GM23248 (cell line): Measurements from ENCODE around the gene KDM4D. TPM values are rescaled to one million over a fixed set of nuclear protein-coding genes. Genes with fewer than 3 reads are reported as not detected.

Experiments
- DNase-seq: peaks from one replicate; pipeline ENCODE4 v3.0.0-alpha.2; 2015
- H2AFZ ChIP-seq: fragments of 200-600 bp; sonication (generic); 2 replicates; pipeline ENCODE4 v1.6.1; 2016; ENCODE audit warnings: antibody characterized with exemption
- H3F3A ChIP-seq: fragments of 200-600 bp; sonication (generic); 2 replicates; pipeline ENCODE4 v1.6.1; 2016; ENCODE audit warnings: mild to moderate bottlenecking, antibody characterized with exemption, mixed run types; ENCODE audit not compliant: insufficient read depth
- H3K27ac ChIP-seq: fragments of 200-600 bp; sonication (generic); 2 replicates; pipeline ENCODE4 v1.5.1; 2016; ENCODE audit warnings: mild to moderate bottlenecking
- H3K27me3 ChIP-seq: fragments of 200-600 bp; sonication (generic); replicated peaks from 2 replicates; pipeline ENCODE4 v1.6.1; 2016; ENCODE audit warnings: mild to moderate bottlenecking; ENCODE audit not compliant: insufficient read depth
- H3K36me3 ChIP-seq: fragments of 200-600 bp; sonication (generic); 2 replicates; pipeline ENCODE4 v1.6.1; 2016; ENCODE audit warnings: low read depth, mild to moderate bottlenecking
- H3K4me1 ChIP-seq: fragments of 200-600 bp; sonication (generic); 2 replicates; pipeline ENCODE4 v1.6.1; 2016; ENCODE audit warnings: mild to moderate bottlenecking; ENCODE audit not compliant: insufficient read depth
- H3K4me2 ChIP-seq: fragments of 200-600 bp; sonication (generic); one replicate; pipeline ENCODE4 v1.6.1; 2016; ENCODE audit warnings: mild to moderate bottlenecking; ENCODE audit not compliant: unreplicated experiment
- H3K4me3 ChIP-seq: fragments of 200-600 bp; sonication (generic); 2 replicates; pipeline ENCODE4 v1.5.1; 2016; ENCODE audit warnings: mild to moderate bottlenecking
- H3K79me2 ChIP-seq: fragments of 200-600 bp; sonication (generic); 2 replicates; pipeline ENCODE4 v1.6.1; 2016; ENCODE audit warnings: mild to moderate bottlenecking; ENCODE audit not compliant: insufficient read depth
- H3K9ac ChIP-seq: fragments of 200-600 bp; sonication (generic); 2 replicates; pipeline ENCODE4 v1.6.1; 2016; ENCODE audit warnings: mild to moderate bottlenecking
- H3K9me2 ChIP-seq: fragments of 200-600 bp; sonication (generic); 2 replicates; pipeline ENCODE4 v1.6.1; 2016; ENCODE audit warnings: mixed run types, mild to moderate bottlenecking, moderate library complexity; ENCODE audit not compliant: insufficient read depth
- H3K9me3 ChIP-seq: fragments of 200-600 bp; sonication (generic); one replicate; pipeline ENCODE4 v1.6.1; 2017; ENCODE audit warnings: low read depth
- H4K20me1 ChIP-seq: fragments of 200-600 bp; sonication (generic); 2 replicates; pipeline ENCODE4 v1.6.0; 2016; ENCODE audit not compliant: insufficient read depth
- EZH2 ChIP-seq: fragments of 200-600 bp; sonication (generic); IDR thresholded peaks from 2 replicates; pipeline ENCODE4 v1.6.1; 2018; ENCODE audit warnings: antibody characterized with exemption, mild to moderate bottlenecking; ENCODE audit not compliant: insufficient read depth, poor library complexity, severe bottlenecking
- EZH2phosphoT487 ChIP-seq: fragments of 200-600 bp; sonication (generic); IDR thresholded peaks from 2 replicates; pipeline ENCODE4 v1.6.1; 2018; ENCODE audit warnings: antibody characterized with exemption, moderate library complexity, mild to moderate bottlenecking, low read depth; ENCODE audit not compliant: insufficient read depth
- WGBS, 2 experiments: methylation state at CpG; one replicate each; pipeline ENCODE4 v1.1.6; 2015 to 2017; ENCODE audit warnings: low lambda C conversion rate in 2 of 2, low coverage in 1 of 2; ENCODE audit errors: missing lambda C conversion rate in 2 of 2; 5-methylcytosine and 5-hydroxymethylcytosine counted together
- in situ Hi-C: fragments of 300-500 bp; cut with MboI; formaldehyde crosslinking; loops from 2 replicates; pipeline ENCODE4 v1.15.0; 2020
- polyA plus RNA-seq: library from polyadenylated mRNA; unstranded; fragments of >200 nt; fragmentation: Nextera tagmentation; extraction: Ambion mirVana; gene quantifications from 2 replicates; pipeline ENCODE4 v1.2.1, GENCODE V29; 2016
- total RNA-seq: library from RNA; depleted of rRNA; stranded (reverse); fragments of >200 nt; shearing (Covaris generic); gene quantifications from 2 replicates; pipeline ENCODE4 v1.2.3, GENCODE V29; 2014

Gene KDM4D
- total and polyA plus RNA-seq, 2 experiments from 2014 or later, result 0.43 to 0.45 TPM

- 100% methylated on average over 1 of the region's 1 CpG for WGBS, 2 experiments
- no peaks in the 10 kb centered on the region for H4K20me1 ChIP-seq
- no peaks in the 10 kb centered on the region for H3K79me2 ChIP-seq
- TF ChIP-seq EZH2 (no peak), EZH2phosphoT487 (no peak)
- DNase-seq, result no peak
- no peak overlapping the region for H2AFZ ChIP-seq
- no peaks in the 10 kb centered on the region for H3K27me3 ChIP-seq
- no peak overlapping the region for H3K4me2 ChIP-seq
- peaks cover 10% of the 10 kb centered on the region; the same call in 1 of the 2 replicates for H3K4me1 ChIP-seq
- H3F3A ChIP-seq, result peaks cover 21% of the 10 kb centered on the region
- in situ Hi-C loops, result no loop called here
- H3K36me3 ChIP-seq, result no peaks in the 10 kb centered on the region
- no peak overlapping the region for H3K27ac ChIP-seq
- H3K4me3 ChIP-seq, result no peak overlapping the region
- H3K9me2 ChIP-seq, result no peaks in the 10 kb centered on the region
- H3K9ac ChIP-seq, result no peak overlapping the region
- no peaks in the 10 kb centered on the region for H3K9me3 ChIP-seq
These were observed 18.8 kb upstream of the KDM4D start for GRCh38 chr11:94954753-94955152.

GRCh38 chr11:94956963-94957362, 16.5 kb upstream of the KDM4D start:
- TF ChIP-seq EZH2, result no peak
- no peak for TF ChIP-seq EZH2phosphoT487
- Histone ChIP-seq H3F3A (peaks cover 30% of the 10 kb centered on the region), H3K4me3 (no peak overlapping the region), H4K20me1 (no peaks in the 10 kb centered on the region), H3K27ac (no peak overlapping the region), H3K27me3 (no peaks in the 10 kb centered on the region), H2AFZ (no peak overlapping the region), H3K9me3 (no peaks in the 10 kb centered on the region), H3K9me2 (no peaks in the 10 kb centered on the region), H3K9ac (no peak overlapping the region), H3K4me1 (peaks cover 10% of the 10 kb centered on the region; the same call in 1 of the 2 replicates), H3K36me3 (peaks cover 8% of the 10 kb centered on the region), H3K79me2 (no peaks in the 10 kb centered on the region), H3K4me2 (no peak overlapping the region)
- 35 to 42% methylated on average over 4 of the region's 4 CpGs for WGBS, 2 experiments
- no peak for DNase-seq
- in situ Hi-C loops, result no loop called here

GRCh38 chr11:94958121-94958696, 15.3 kb upstream of the KDM4D start:
- Histone ChIP-seq H3K36me3 (peaks cover 20% of the 10 kb centered on the region), H3K27me3 (no peaks in the 10 kb centered on the region), H2AFZ (peak overlapping the region; percentile 63), H3K9me3 (no peaks in the 10 kb centered on the region), H3K4me2 (no peak overlapping the region), H3K9ac (peak overlapping the region; percentile 31; the same call in 1 of the 2 replicates), H3K9me2 (no peaks in the 10 kb centered on the region), H3F3A (peaks cover 39% of the 10 kb centered on the region), H3K4me1 (peaks cover 10% of the 10 kb centered on the region; the same call in 1 of the 2 replicates), H3K27ac (peak overlapping the region; percentile 71), H3K79me2 (no peaks in the 10 kb centered on the region), H3K4me3 (no peak overlapping the region), H4K20me1 (no peaks in the 10 kb centered on the region)
- DNase-seq, result peak; percentile 78
- in situ Hi-C loops, result no loop called here
- TF ChIP-seq EZH2phosphoT487 (no peak), EZH2 (no peak)
- 7 to 8% methylated on average over 2 of the region's 2 CpGs for WGBS, 2 experiments

- no peaks in the 10 kb centered on the region for H4K20me1 ChIP-seq
- no peak overlapping the region for H3K9ac ChIP-seq
- TF ChIP-seq EZH2phosphoT487 (no peak), EZH2 (no peak)
- H3K27me3 ChIP-seq, result no peaks in the 10 kb centered on the region
- 81 to 91% methylated on average over 2 of the region's 2 CpGs for WGBS, 2 experiments
- no peak overlapping the region for H3K27ac ChIP-seq
- in situ Hi-C loops, result no loop called here
- DNase-seq, result no peak
- H3F3A ChIP-seq, result peaks cover 39% of the 10 kb centered on the region
- no peak overlapping the region for H3K4me2 ChIP-seq
- H3K79me2 ChIP-seq, result no peaks in the 10 kb centered on the region
- H3K4me3 ChIP-seq, result no peak overlapping the region
- H3K4me1 ChIP-seq, result peaks cover 10% of the 10 kb centered on the region; the same call in 1 of the 2 replicates
- no peaks in the 10 kb centered on the region for H3K9me3 ChIP-seq
- H3K36me3 ChIP-seq, result peaks cover 29% of the 10 kb centered on the region
- H2AFZ ChIP-seq, result no peak overlapping the region
- H3K9me2 ChIP-seq, result no peaks in the 10 kb centered on the region
These were observed 14.3 kb upstream of the KDM4D start for GRCh38 chr11:94959179-94959578.

GRCh38 chr11:94960488-94960887, 13.0 kb upstream of the KDM4D start:
- H2AFZ ChIP-seq, result no peak overlapping the region
- H3K9me3 ChIP-seq, result no peaks in the 10 kb centered on the region
- H3K4me3 ChIP-seq, result no peak overlapping the region
- no peak overlapping the region for H3K4me2 ChIP-seq
- H3K27me3 ChIP-seq, result no peaks in the 10 kb centered on the region
- 89 to 90% methylated on average over 2 of the region's 2 CpGs for WGBS, 2 experiments
- no peak for DNase-seq
- peaks cover 10% of the 10 kb centered on the region; the same call in 1 of the 2 replicates for H3K4me1 ChIP-seq
- peaks cover 42% of the 10 kb centered on the region for H3K36me3 ChIP-seq
- no peak overlapping the region for H3K27ac ChIP-seq
- no peaks in the 10 kb centered on the region for H4K20me1 ChIP-seq
- TF ChIP-seq EZH2phosphoT487 (no peak), EZH2 (no peak)
- in situ Hi-C loops, result no loop called here
- no peaks in the 10 kb centered on the region for H3K79me2 ChIP-seq
- H3K9ac ChIP-seq, result no peak overlapping the region
- no peaks in the 10 kb centered on the region for H3K9me2 ChIP-seq
- H3F3A ChIP-seq, result peaks cover 39% of the 10 kb centered on the region
